ENCODE data around the gene ATXN7L1. TPM values are rescaled to one million over a fixed set of nuclear protein-coding genes. Genes with fewer than 3 reads are reported as not detected.

The ATXN7L1 gene
- total and polyA plus RNA-seq, 2 of the 4 experiments (the other 2 are of a cell fraction) = 3.5 to 4.3 TPM

DNA sequence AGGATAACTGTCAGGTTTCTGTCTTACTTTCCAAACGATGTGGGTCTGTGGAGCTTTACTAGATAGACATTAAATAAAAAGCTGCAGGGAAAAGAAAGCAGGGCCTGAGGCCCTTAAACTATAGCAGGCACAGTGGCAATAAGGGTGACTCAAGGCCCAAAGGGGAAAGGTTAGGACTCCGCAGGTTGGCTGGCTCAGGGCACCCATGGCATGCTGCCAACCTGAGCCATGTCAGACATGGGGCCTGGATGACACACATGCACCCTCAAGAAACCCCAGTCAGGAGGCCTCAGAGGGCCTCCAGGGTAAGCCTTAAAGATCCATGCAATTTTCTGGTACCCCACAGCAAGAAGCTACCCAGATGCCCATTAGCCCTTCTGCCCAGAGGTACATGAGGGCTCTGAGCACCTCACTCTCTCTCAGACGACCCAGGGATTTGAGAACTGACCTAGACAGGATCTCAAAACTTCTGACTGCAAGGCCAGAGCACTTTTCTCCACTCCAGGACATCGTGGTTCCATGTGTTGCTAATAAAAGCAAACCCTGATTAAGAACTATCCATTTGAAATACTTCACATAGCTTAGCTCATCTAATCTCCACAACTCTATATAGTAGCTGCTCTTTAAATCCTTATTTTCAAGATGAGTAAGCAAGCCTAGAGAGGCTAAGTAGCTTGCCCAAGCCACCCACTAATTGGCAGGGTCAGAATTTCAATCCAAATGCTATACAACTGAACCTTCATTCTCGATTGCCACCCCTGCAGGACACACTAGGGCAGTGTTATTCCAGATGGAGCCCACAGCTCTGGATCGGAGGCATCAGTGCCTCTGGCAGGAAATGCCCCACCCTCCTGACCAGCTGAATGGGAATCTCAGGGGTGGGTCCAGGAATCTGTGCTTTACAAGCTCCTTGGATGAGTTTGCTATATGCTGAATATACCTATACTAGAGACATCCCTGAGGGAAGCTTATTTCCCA, 162.6 kb downstream of the ATXN7L1 start:
- no peak overlapping the region for H3K56ac ChIP-seq (ENCODE audit: extremely low read depth, insufficient read depth, low read length)
- no peaks in the 10 kb centered on the region for H4K20me1 ChIP-seq (ENCODE audit: insufficient read depth, low read length)
- H3K14ac ChIP-seq (replicated peaks; ENCODE audit: low read depth, low read length) = no peak overlapping the region
- intact Hi-C loops (cut with micrococcal nuclease) = no loop called here
- H3K4me1 ChIP-seq (ENCODE audit: control insufficient read depth, insufficient read depth, low read length) = peaks cover 2% of the 10 kb centered on the region; the same call in 1 of the 2 replicates
- peaks cover 9% of the 10 kb centered on the region for H3K9me3 ChIP-seq (ENCODE audit: control insufficient read depth, insufficient read depth, low read length)
- H2BK15ac ChIP-seq (ENCODE audit: low read depth, low read length) = no peak overlapping the region
- no peak overlapping the region for H2AK5ac ChIP-seq (ENCODE audit: low read depth, low read length)
- H3K9me1 ChIP-seq (ENCODE audit: insufficient read depth, low read length) = no peaks in the 10 kb centered on the region
- no peaks in the 10 kb centered on the region for H3K36me3 ChIP-seq (ENCODE audit: control insufficient read depth, insufficient read depth, low read length)
- H3K4ac ChIP-seq (ENCODE audit: low read depth, low read length) = no peak overlapping the region
- H3K27ac ChIP-seq (ENCODE audit: insufficient read depth, low read length) = no peak overlapping the region
- H4K91ac ChIP-seq (ENCODE audit: insufficient read depth, low read depth, low read length) = no peak overlapping the region
- WGBS, 2 experiments (ENCODE audit: extremely low coverage in 2 of 2, insufficient read length in 1 of 2) = 58% methylated on average over 2 of the region's 6 CpGs; no CpG with 5 or more reads in 1 of the 2 experiments
- DNase-seq (no peak), ATAC-seq (ENCODE audit: low read depth) (peak; percentile 75)
- H2AFZ ChIP-seq (replicated peaks; ENCODE audit: low read length, poor library complexity) = no peak overlapping the region
- no peaks in the 10 kb centered on the region; a peak in 1 of 4 replicates for H3K79me1 ChIP-seq (ENCODE audit: low read depth in 1 of 2, low read length in 2 of 2)
- no peak overlapping the region for H3K4me3 ChIP-seq (ENCODE audit: insufficient read depth, low read depth, low read length)
- no peak overlapping the region for H2AK9ac ChIP-seq (replicated peaks; ENCODE audit: low read depth, low read length, poor library complexity)
- H4K5ac ChIP-seq (ENCODE audit: low read depth, low read length) = no peak overlapping the region
- no peak for TF ChIP-seq SMC3 (IDR thresholded peaks at IDR 0.05; ENCODE audit: low read depth, low read length)
- TF ChIP-seq MXI1 (IDR thresholded peaks at IDR 0.05; ENCODE audit: borderline replicate concordance, low read depth, low read length) = no peak
- no peak for TF ChIP-seq CEBPB (IDR thresholded peaks at IDR 0.05; ENCODE audit: low read depth, low read length)
- no peak for TF ChIP-seq POLR2A (IDR thresholded peaks at IDR 0.05; ENCODE audit: low read depth, low read length)
- H4K8ac ChIP-seq (ENCODE audit: low read depth in 2 of 2, low read length in 2 of 2) = no peak overlapping the region
- no peak overlapping the region for H2BK5ac ChIP-seq (ENCODE audit: low read depth, low read length, poor library complexity, severe bottlenecking)
- in situ Hi-C loops (cut with MboI; ENCODE audit: low sequenced_read_pairs) = no loop called here
- H2BK120ac ChIP-seq (ENCODE audit: low read depth, low read length) = no peak overlapping the region
- BruUV-seq (replicated peaks) = no TSS peak
- no peaks in the 10 kb centered on the region for H3K27me3 ChIP-seq (ENCODE audit: control insufficient read depth, insufficient read depth, low read length)
- H2BK20ac ChIP-seq (ENCODE audit: low read depth, low read length) = no peak overlapping the region
- no peak overlapping the region for H3K4me2 ChIP-seq (ENCODE audit: low read depth, low read length)
- dilution Hi-C loops (cut with HindIII; ENCODE audit: low sequenced_read_pairs, unreplicated experiment) = no loop called here
- POLR2A ChIA-PET (ENCODE audit: unreplicated experiment) = no interaction called here
- no peak overlapping the region for H3K23ac ChIP-seq (ENCODE audit: low read depth, low read length)
- H3K18ac ChIP-seq (ENCODE audit: low read depth, low read length) = no peak overlapping the region
- no peak overlapping the region for H3K9ac ChIP-seq (ENCODE audit: low read depth, low read length)
- CTCF ChIA-PET = interaction anchor here (0.7 to 0.8 kb wide), 2 partner anchors 24 to 1869 kb away, joined by 3 read pairs; no protein-coding TSS in a partner anchor

Measured in IMR-90 (cell line).